RWPE1 (cell line): ENCODE data around the gene ZNF148.

Experiments
- CTCF ChIA-PET: fragments of 350-600 bp; sonication (Branson Sonifier 250); formaldehyde crosslinking; extraction: SDS; loops from one replicate; lab custom pipeline; 2021; lab: Yijun Ruan, JAX
- POLR2A ChIA-PET: fragments of 400-600 bp; formaldehyde crosslinking; extraction: SDS; loops from one replicate; lab custom pipeline; 2020; ENCODE audit warnings: antibody characterized with exemption; ENCODE audit not compliant: low non-redundant PET; lab: Yijun Ruan, JAX
- DNase-seq: peaks from one replicate; pipeline ENCODE4 v3.0.0; 2012; ENCODE audit warnings: low spot score
- H3K27ac ChIP-seq: fragments of 450-650 bp; 2 replicates; pipeline ENCODE4 v1.5.1; 2017
- CTCF ChIP-seq: fragments of 450-650 bp; conservative IDR thresholded peaks from 2 replicates; pipeline ENCODE4 v1.5.1; 2017; ENCODE audit warnings: low read depth, mild to moderate bottlenecking

The ZNF148 gene

DNA sequence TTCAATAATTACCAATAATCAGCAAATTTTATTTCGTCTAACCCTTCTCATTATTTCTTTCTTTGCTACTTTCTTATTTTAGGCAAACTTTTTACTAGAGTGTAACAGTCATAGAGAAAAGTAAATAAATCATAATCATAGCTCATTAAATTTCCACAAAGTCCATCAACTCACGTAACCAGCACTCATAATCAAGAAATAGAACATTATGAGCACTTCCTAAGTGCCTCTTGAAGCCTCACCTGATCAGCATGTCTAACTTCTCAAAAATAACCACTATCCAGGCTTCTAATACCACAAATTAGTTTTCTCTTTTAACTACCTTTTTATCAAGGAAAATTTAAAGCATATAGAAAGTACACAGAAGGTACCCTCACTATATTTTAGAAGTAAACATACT, 124.2 kb downstream of the ZNF148 start:
- CTCF ChIA-PET, result interaction anchor here (0.7 kb wide), 1 partner anchor 25 kb away, joined by 3 read pairs; no protein-coding TSS in a partner anchor

GRCh38 chr3:125246237-125246636, 128.9 kb downstream of the ZNF148 start:
- POLR2A ChIA-PET, result no interaction called here
- no peak overlapping the region for H3K27ac ChIP-seq
- no peak for TF ChIP-seq CTCF
- CTCF ChIA-PET, result no interaction called here
- no peak for DNase-seq

More for the DNA sequence above, 124.2 kb downstream of the ZNF148 start:
- no peak overlapping the region for H3K27ac ChIP-seq
- no peak for TF ChIP-seq CTCF
- POLR2A ChIA-PET, result no interaction called here
- DNase-seq, result no peak

- POLR2A ChIA-PET, result no interaction called here
- no peak for DNase-seq
- no peak for TF ChIP-seq CTCF
- H3K27ac ChIP-seq, result no peak overlapping the region
- CTCF ChIA-PET, result no interaction called here
Observed at GRCh38 chr3:125245521-125245920, 129.6 kb downstream of the ZNF148 start.

DNA sequence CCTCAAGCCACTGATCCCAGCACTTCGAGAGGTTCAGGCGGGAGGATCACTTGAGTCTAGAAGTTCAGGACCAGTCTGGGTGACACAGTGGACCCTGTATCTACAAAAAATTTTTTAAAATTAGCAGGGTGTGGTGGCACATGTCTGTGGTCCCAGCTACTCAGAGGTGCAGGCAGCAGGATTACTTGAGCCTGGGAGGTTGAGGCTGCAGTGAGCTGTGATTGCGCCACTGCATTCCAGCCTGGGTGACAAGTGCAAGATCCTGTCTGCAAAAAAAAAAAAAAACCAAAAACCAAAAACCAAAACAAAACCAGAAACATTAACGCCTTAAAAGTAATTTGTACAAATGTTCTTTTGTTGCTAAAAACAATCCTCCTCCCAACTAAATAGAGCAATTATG, 134.6 kb downstream of the ZNF148 start:
- CTCF ChIA-PET, result interaction anchor here (0.6 kb wide), 1 partner anchor 106 kb away, joined by 3 read pairs; no protein-coding TSS in a partner anchor

DNA sequence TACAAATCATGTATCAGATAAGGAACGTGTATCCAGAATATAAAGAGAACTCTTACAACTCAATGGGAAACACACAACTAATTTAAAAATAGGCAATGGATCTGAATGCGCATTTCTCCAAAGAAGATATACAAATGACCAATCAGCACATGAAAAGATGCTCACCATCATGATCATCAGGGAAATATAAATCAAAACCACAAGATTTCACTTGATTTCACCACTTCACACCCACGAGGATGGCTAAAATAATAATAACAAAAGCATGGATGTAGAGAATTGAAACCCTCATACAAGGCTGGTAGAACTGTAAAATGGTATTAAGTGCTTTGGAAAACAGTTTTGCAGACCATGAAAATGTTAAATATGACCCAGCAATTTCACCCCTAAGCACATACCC, 135.9 kb downstream of the ZNF148 start:
- CTCF ChIA-PET, result no interaction called here
- POLR2A ChIA-PET, result no interaction called here
- H3K27ac ChIP-seq, result no peak overlapping the region
- TF ChIP-seq CTCF, result no peak
- no peak for DNase-seq

More for the DNA sequence above, 134.6 kb downstream of the ZNF148 start:
- TF ChIP-seq CTCF, result no peak
- POLR2A ChIA-PET, result no interaction called here
- no peak for DNase-seq
- no peak overlapping the region; the same call in 1 of the 2 replicates for H3K27ac ChIP-seq

DNA sequence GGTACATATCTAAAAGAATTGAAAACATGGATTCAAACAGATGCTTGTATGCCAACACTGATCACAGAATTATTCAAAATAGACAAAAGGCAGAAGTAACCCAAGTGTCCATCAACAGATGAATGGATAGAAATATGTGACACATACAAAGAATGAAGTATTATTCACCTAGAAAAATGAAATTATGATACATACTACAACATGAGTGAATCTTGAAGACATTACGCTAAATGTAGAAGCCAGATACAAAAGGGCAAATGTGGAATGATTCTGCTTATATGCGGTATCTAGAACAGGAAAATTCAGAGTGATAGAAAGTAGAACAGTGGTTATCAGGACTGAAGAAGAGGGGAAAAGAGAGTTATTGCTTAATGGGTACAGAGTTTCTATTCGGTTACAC, 136.4 kb downstream of the ZNF148 start:
- ChIA-PET CTCF (no interaction called here), POLR2A (no interaction called here)
- H3K27ac ChIP-seq, result no peak overlapping the region
- TF ChIP-seq CTCF, result no peak
- DNase-seq, result no peak
